Measurements from ENCODE around the gene SLC6A5.
"Not testable (repeated sequence)": the region's sequence is repeated elsewhere in the genome, so short reads cannot be mapped to it uniquely, and the experiment has no call there.

Gene SLC6A5

DNA sequence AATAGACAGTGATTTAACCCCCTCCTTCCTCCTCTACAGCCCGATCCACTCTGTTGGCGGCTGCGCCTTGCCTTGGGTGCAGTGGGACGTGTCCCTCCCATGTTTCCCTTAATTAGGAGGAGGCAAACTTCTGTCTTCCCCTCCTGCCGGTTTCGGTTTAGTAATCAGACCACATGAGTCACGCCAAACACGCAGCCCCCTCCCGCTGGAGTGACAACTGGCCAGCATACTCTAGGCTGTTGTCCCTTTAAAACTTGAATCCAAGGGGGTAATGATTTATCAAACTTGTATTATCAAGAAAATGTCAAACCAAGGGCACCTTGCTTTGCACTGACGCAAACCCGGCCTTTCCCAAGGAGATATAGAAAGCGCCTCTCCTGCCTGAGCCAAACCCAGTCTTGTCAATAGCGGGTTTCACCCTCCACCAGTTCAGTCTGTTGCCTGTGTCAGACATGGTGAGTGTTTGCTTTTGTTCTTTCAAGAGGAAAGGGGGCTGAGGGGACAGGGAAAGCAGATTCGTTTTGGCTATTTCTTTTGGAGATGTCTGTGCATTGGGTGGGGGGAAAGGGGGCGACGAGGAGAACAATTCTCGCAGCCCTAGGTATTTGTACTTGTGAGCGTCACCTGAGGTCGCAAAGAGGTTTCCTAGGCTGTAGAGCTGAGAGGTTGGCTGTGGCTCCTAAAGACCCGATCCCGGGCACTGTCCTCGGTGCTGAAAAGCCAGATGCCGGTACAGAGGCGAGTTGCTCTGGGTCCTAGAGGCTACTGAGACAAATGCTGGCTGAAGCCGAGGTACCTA lies at the start of gene SLC6A5:
TSS of gene SLC6A5 (plus strand) at position 388 of the 799 bp plus-strand sequence. CDS start at position 453, 65 bp downstream.
- no peak for DNase-seq (ENCODE audit: low read depth in 2 of 3, low spot score in 2 of 3)

DNA sequence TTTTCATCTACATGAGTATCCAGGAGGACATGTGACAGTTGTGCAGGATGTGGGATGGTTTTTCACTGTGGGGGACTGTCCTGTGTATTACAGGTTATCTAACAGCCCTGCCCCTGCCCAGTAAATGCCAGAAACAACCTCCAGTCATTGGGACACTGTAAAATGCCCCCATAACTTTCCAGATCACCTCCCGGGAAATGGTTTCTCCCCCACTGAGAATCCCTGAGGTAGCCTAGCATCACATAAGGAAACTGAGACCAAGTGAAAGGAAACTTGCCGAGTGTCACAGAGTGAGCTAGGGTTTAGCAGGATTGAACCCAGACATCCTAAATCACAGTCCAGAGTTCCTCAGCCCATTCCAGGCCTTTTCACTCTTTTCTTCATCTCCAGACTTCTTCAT lies 48.3 kb upstream of the SLC6A5 start:
- no peak for DNase-seq (ENCODE audit: low read depth in 2 of 3, low spot score in 2 of 3)

DNA sequence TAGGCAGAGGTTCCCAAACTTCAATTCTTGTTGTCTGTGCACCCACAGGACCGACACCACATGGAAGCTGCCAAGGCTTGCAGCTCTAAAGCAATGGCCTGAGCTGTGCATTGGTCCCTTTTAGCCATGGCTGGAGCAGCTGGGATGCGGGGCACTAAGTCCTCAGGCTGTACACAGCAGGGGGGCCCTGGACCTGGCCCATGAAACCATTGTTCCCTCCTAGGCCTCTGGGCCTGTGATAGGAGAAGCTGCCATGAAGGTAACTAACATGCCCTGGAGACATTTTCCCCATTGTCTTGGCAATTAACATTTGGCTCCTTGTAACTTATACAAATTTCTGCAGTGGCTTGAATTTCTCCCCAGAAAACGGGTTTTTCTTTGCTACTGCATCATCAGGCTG lies 43.6 kb upstream of the SLC6A5 start:
- no peak for DNase-seq (ENCODE audit: low read depth in 2 of 3, low spot score in 2 of 3)

DNA sequence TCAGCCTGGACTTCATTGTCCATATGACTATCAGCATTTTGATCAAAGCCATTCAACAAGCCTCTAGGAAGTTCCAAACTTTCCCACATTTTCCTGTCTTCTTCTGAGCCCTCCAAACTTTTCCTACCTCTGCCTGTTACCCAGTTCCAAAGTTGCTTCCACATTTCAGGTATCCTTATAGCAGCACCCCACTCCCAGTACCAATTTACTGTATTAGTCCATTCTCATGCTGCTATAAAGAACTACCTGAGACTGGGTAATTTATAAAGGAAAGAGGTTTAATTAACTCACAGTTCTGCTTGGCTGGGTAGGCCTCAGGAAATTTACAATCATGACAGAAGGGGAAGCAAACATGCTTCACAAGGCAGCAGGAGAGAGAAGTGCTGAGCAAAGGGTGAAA lies 43.0 kb upstream of the SLC6A5 start:
- not testable (repeated sequence) for DNase-seq (ENCODE audit: low read depth in 2 of 3, low spot score in 2 of 3)

- DNase-seq (ENCODE audit: low read depth in 2 of 3, low spot score in 2 of 3) = no peak
Observed at GRCh38 chr11:20558741-20559140, 40.7 kb upstream of the SLC6A5 start.

DNA sequence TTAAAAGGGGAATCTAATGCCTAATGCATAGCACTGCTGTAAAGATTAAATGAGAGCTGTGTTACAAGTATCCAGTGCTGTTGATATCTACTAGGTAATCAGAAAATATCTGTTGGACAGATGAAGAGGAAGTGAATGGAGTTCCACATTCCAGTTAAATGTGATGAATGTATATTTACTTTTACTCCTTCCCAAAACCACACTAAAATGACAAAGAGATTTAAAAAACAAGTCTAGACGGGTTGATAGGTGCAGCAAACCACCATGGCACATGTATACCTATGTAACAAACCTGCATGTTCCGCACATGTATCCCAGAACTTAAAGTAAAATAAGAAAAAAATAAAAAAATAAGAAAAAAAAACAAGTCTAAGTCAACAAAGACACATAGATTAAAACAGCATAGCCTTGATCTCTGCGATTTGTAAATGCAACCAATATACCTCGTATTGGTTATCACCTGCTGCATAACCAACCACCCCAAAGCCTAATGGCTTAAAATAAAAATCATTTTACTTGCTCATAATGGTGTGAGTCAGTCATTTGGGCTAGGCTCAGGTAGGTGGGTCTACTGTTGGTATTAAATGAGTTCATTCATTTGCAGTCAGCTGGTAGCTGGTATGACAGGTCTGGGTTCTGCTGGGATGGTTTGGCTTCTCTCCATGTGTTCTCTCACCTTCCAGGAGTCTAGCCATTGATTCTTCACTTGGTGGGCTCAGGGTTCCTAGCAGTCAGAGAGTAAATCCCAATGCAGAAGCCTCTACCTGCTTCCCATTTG lies 39.7 kb upstream of the SLC6A5 start:
- DNase-seq (ENCODE audit: low read depth in 2 of 3, low spot score in 2 of 3) = no peak

GRCh38 chr11:20561915-20562314 lies 37.5 kb upstream of the SLC6A5 start:
- no peak for DNase-seq (ENCODE audit: low read depth in 2 of 3, low spot score in 2 of 3)

- DNase-seq (ENCODE audit: low read depth in 2 of 3, low spot score in 2 of 3) = no peak
Observed at GRCh38 chr11:20563866-20564265, 35.5 kb upstream of the SLC6A5 start.

- DNase-seq (ENCODE audit: low read depth in 2 of 3, low spot score in 2 of 3) = no peak
Observed at GRCh38 chr11:20564846-20565635, 34.4 kb upstream of the SLC6A5 start.

DNA sequence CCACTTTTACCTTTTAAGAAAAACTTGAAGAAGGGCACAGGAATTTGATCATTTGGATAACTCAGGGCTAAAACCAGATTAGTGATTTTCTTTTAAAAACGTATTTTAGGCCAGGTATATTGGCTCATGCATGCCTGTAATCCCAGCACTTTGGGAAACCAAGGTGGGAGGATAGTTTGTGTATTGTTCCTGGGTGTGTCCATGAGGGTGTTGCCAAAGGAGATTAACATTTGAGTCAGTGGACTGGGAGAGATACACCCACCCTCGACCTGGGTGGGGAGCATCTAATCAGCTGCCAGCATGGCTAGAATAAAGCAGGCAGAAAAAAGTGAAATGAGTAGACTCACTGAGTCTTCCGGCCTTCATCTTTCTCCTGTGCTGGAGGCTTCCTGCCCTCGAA lies 33.3 kb upstream of the SLC6A5 start:
- DNase-seq (ENCODE audit: low read depth in 2 of 3, low spot score in 2 of 3) = not testable (repeated sequence)

DNA sequence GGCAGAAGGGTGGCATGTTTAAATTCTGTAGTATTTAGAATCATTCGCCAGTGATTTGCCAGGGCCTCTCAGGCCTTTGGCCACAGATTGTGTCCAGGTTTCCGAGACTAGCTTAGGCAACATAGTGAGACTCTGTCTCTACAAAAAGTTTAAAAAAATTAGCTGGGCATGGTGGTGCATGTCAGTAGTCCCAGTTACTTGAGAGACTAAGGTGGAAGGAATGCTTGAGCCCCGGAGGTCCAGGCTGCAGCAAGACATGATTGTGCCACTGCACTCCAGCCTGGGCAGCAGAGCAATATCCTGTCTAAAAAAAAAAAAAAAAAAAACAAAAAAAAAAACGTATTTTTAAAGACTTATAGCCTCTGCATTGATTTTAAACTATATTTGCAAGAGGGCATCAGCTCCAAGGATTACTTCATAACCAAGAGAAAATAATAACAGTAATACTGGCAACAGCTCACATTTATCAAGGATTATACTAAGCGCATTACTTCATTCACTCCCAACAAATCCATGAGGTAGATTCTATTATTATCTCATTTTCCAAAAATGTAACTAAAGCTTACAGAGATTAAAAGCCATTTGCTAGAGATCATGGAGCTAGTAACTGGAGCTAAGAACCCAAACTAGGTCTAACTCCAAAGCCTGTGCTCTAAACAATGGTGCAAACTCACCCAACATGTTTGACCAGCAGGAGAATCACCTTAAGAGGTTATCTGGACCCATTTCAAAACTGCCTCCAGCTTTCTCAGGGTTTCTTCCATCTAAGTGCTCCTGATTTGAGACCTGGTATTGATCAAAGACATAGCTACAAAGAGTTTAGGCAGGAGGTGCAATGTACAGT lies 32.6 kb upstream of the SLC6A5 start:
- no peak for DNase-seq (ENCODE audit: low read depth in 2 of 3, low spot score in 2 of 3)

GRCh38 chr11:20579725-20580124 lies 19.7 kb upstream of the SLC6A5 start:
- DNase-seq (ENCODE audit: low read depth in 2 of 3, low spot score in 2 of 3) = not testable (repeated sequence)

DNA sequence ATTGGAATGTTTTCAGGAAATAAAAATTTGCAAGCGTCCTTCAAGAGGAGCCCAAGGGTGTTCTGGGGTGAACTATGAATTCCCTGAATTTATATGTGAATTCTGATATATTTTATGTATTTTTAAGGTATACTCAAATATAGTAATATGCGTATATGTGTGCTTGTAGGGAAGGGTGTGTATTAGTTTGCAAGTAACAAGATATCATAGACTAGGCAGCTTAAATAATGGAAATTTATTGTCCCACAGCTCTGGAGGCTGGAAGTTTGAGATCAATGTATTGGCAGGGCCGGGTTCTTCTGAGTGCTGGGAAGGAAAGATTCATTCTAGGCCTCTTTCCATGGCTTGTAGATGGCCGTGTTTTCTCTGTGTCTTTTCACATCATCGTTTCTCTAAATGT lies 16.2 kb upstream of the SLC6A5 start:
- no peak for DNase-seq (ENCODE audit: low read depth in 2 of 3, low spot score in 2 of 3)

DNA sequence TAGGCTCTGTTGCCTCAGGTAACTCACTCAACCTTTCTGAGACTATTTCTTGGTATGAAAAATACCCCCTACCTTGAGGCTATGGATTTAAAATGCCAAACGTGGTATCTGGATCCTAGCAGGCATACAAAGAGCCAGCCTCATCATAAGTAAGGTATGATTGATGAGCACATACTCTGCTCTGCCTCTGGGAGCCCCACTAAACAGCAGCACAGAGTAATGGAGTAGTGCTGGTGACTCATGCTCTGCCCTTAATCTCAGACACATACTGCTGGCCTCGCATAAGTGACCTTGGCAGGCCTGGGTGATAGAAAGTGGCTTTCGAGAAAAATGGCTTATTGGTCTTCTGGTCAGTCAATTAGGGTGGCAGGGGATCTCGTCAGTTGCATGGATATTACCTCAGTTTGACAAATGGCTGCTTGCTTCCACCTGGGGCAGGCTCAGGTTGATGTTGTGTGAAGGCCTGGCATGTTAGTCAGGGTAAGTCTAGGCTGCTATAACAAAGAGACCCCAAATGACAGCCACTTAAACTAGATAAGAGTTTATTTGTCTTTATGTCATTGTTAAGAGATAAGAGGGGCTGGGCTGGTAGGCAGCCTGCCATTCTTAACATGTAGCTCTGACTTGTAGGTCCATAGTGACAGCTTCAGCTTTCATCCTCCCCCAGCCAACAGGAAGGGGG lies 15.2 kb upstream of the SLC6A5 start:
- no peak for DNase-seq (ENCODE audit: low read depth in 2 of 3, low spot score in 2 of 3)

GRCh38 chr11:20589796-20590195 lies 9.6 kb upstream of the SLC6A5 start:
- no peak for DNase-seq (ENCODE audit: low read depth in 2 of 3, low spot score in 2 of 3)

- no peak for DNase-seq (ENCODE audit: low read depth in 2 of 3, low spot score in 2 of 3)
Observed at GRCh38 chr11:20590381-20590780, 9.0 kb upstream of the SLC6A5 start.

DNA sequence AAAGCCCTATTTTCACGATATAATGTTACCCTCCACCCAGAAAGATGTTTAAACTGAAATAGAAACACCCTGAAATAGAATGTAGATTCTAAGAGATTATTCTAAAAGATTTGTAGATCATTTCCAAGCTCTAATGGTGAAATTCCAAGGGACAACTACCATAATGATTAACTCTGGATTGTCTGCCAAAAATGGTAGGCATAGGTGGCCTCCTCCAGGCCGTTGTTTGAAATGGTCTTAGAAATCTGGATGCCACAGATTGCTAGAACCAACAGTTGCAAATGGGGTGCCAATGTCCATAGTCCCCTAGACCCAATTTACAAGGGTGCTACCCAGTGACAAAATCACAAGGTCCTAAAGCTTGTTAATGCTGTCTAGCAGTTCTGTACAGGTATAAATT lies 6.7 kb upstream of the SLC6A5 start:
- no peak for DNase-seq (ENCODE audit: low read depth in 2 of 3, low spot score in 2 of 3)

DNA sequence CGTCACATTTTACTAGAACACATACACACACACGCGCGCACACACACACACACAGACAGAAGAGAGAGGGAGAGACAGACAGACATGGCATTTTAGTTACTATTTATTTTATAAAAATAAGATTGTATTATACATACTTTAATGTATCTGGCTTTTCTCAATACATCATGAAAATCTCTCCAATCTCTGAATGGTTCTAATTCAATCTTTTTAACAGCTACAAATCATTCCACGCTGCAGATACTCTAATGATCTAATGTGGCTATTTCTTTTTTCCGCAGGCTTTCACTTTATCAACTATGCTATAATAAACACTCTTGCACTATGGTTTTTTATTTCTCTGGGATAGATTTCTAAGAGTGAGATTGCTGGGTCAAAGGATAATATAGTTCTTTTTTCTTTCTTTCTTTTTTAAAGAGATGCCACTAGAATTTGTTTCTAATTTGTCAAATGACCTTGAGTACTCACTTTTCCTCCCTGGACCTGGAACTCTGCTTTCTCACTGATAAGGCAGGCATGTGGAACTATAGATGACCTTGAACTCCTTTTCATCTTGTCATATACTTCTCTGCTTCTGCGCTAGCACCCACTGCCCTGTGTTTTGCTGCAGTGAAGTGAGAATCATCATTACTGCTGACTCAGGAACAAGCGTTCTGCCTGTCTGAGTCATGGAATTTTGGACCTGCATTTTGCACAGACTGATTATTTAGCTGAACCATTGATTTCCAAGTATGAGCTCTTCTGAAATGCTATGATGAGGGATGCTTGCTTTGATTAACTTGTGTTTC lies 4.9 kb upstream of the SLC6A5 start:
- no peak for DNase-seq (ENCODE audit: low read depth in 2 of 3, low spot score in 2 of 3)

- DNase-seq (ENCODE audit: low read depth in 2 of 3, low spot score in 2 of 3) = no peak
Observed at GRCh38 chr11:20595101-20595500, 4.3 kb upstream of the SLC6A5 start.

Measured in activated CD8-positive, alpha-beta memory T cell treated with anti-CD3 and anti-CD28 coated beads for 48 hours (primary cell).